ENCODE results near the gene FBXW8. TPM values are rescaled to one million over a fixed set of nuclear protein-coding genes. Genes with fewer than 3 reads are reported as not detected.

The FBXW8 gene
- total and polyA plus RNA-seq, 2 donors (not counting 1 experiment from before 2014, with no cell fraction given), result 12.1 to 23.5 TPM

DNA sequence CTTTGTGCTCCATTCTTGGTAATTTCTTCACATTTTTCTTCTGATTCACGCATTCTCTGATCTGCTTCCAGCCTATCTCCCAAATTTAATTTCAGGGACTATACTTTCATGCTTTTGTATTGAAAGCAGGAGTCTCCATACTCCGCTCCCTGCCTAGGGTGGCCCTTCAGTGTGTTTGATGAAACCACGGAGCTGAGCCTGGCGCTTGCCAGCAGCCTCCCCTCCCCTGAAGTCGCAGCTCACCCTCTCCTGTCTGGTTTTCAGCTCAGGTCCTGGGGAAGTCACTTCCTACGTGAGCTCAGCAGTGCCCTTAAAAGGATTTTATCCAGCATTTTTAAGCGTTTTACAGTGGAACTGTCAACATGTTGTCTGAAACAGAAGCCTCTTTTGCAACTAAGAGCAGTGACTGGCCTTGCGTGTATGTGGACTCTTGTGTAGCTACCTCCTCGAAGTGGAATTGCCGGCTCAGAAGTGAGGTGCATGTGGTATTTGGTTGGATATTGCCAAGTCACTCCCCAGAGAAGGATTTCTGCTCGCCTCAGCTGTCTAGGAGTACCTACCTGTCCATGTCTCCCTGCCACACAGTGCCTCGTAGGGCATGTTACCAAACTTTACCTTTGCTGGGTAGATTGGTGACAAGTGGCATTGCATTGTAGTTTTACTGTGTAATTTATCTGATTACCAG lies 109.9 kb downstream of the FBXW8 start:
- H3K4me1 ChIP-seq (ENCODE audit: control insufficient read depth in 2 of 2, insufficient read depth in 2 of 2, low read length in 2 of 2), result peaks cover 0 to 3% of the 10 kb centered on the region in 2 donors
- POLR2A ChIA-PET, result no interaction called here
- H3K9me3 ChIP-seq (ENCODE audit: control extremely low read depth in 1 of 3, control insufficient read depth in 2 of 3, insufficient read depth in 1 of 3, low read length in 2 of 3), result peaks cover 0 to under 1% (median 0%) of the 10 kb centered on the region in 3 donors
- H3K36me3 ChIP-seq (replicated peaks in 1 of 2; ENCODE audit: control extremely low read depth in 1 of 2, control insufficient read depth in 1 of 2, extremely low read depth in 1 of 2, insufficient read depth in 2 of 2, low read length in 1 of 2), result peaks cover 13 to 45% of the 10 kb centered on the region in 2 experiments
- H3K9ac ChIP-seq (ENCODE audit: low read length), result no peak overlapping the region
- no peaks in the 10 kb centered on the region for H3K27me3 Mint-ChIP-seq
- no peaks in the 10 kb centered on the region for H4K20me1 ChIP-seq (ENCODE audit: control insufficient read depth, insufficient read depth, low read length, poor library complexity, severe bottlenecking)
- no peak overlapping the region for H3K4me3 ChIP-seq (ENCODE audit: control extremely low read depth in 1 of 5, extremely low read depth in 1 of 5, insufficient read depth in 1 of 5, low read depth in 2 of 5, low read length in 4 of 5)
- intact Hi-C loops (cut with micrococcal nuclease), result no loop called here
- H3K27ac Mint-ChIP-seq, result no peak overlapping the region
- TF ChIP-seq, protein P1, sequence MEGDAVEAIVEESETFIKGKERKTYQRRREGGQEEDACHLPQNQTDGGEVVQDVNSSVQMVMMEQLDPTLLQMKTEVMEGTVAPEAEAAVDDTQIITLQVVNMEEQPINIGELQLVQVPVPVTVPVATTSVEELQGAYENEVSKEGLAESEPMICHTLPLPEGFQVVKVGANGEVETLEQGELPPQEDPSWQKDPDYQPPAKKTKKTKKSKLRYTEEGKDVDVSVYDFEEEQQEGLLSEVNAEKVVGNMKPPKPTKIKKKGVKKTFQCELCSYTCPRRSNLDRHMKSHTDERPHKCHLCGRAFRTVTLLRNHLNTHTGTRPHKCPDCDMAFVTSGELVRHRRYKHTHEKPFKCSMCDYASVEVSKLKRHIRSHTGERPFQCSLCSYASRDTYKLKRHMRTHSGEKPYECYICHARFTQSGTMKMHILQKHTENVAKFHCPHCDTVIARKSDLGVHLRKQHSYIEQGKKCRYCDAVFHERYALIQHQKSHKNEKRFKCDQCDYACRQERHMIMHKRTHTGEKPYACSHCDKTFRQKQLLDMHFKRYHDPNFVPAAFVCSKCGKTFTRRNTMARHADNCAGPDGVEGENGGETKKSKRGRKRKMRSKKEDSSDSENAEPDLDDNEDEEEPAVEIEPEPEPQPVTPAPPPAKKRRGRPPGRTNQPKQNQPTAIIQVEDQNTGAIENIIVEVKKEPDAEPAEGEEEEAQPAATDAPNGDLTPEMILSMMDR (IDR thresholded peaks at IDR 0.05), result no peak
- no peak for TF ChIP-seq EZH2 (IDR thresholded peaks at IDR 0.05; ENCODE audit: borderline replicate concordance, insufficient read depth, low read depth, low read length, poor library complexity, severe bottlenecking)
- peaks cover 1% of the 10 kb centered on the region for H3K9me3 Mint-ChIP-seq (ENCODE audit: insufficient read depth)
- no peak overlapping the region for H3K27ac ChIP-seq (ENCODE audit: low read length in 2 of 2)
- no peak overlapping the region for H2AFZ ChIP-seq (ENCODE audit: insufficient read depth, low read depth, low read length, poor library complexity, severe bottlenecking)
- no peak overlapping the region for H3K4me3 Mint-ChIP-seq
- CTCF ChIA-PET, result interaction anchor here (7.2 kb wide), 1 partner anchor 99 kb away, joined by 47 read pairs; no protein-coding TSS in a partner anchor
- no peaks in the 10 kb centered on the region for H3K27me3 ChIP-seq (replicated peaks in 1 of 4; ENCODE audit: control extremely low read depth in 1 of 4, control insufficient read depth in 3 of 4, insufficient read depth in 4 of 4, low read length in 3 of 4)
- no peak for DNase-seq
- H3K4me1 Mint-ChIP-seq, result peaks cover 4% of the 10 kb centered on the region
- no peak overlapping the region for H3K4me2 ChIP-seq (replicated peaks; ENCODE audit: low read depth, low read length, poor library complexity, severe bottlenecking)
- ATAC-seq (ENCODE audit: low read depth), result no peak
- 90% methylated on average over 9 of the region's 12 CpGs for WGBS (ENCODE audit: insufficient coverage)
- H3K79me2 ChIP-seq (ENCODE audit: control insufficient read depth, insufficient read depth, low read length), result no peaks in the 10 kb centered on the region

GRCh38 chr12:117022465-117022864 lies 111.7 kb downstream of the FBXW8 start:
- Histone ChIP-seq H3K4me1 (ENCODE audit: control insufficient read depth in 2 of 2, insufficient read depth in 2 of 2, low read length in 2 of 2) (peaks cover 0 to 5% of the 10 kb centered on the region in 2 donors), H3K4me2 (replicated peaks; ENCODE audit: low read depth, low read length, poor library complexity, severe bottlenecking) (no peak overlapping the region), H3K4me3 (ENCODE audit: control extremely low read depth in 1 of 5, extremely low read depth in 1 of 5, insufficient read depth in 1 of 5, low read depth in 2 of 5, low read length in 4 of 5) (no peak overlapping the region), H3K27me3 (replicated peaks in 1 of 4; ENCODE audit: control extremely low read depth in 1 of 4, control insufficient read depth in 3 of 4, insufficient read depth in 4 of 4, low read length in 3 of 4) (no peaks in the 10 kb centered on the region), H3K36me3 (replicated peaks in 1 of 2; ENCODE audit: control extremely low read depth in 1 of 2, control insufficient read depth in 1 of 2, extremely low read depth in 1 of 2, insufficient read depth in 2 of 2, low read length in 1 of 2) (peaks cover 5 to 54% of the 10 kb centered on the region in 2 experiments), H3K9me3 (ENCODE audit: control extremely low read depth in 1 of 3, control insufficient read depth in 2 of 3, insufficient read depth in 1 of 3, low read length in 2 of 3) (peaks cover 0 to 4% (median 0%) of the 10 kb centered on the region in 3 donors), H3K27ac (ENCODE audit: low read length in 2 of 2) (no peak overlapping the region), H3K79me2 (ENCODE audit: control insufficient read depth, insufficient read depth, low read length) (no peaks in the 10 kb centered on the region), H2AFZ (ENCODE audit: insufficient read depth, low read depth, low read length, poor library complexity, severe bottlenecking) (no peak overlapping the region), H3K9ac (ENCODE audit: low read length) (no peak overlapping the region), H4K20me1 (ENCODE audit: control insufficient read depth, insufficient read depth, low read length, poor library complexity, severe bottlenecking) (no peaks in the 10 kb centered on the region)
- ATAC-seq (ENCODE audit: low read depth), result no peak
- ChIA-PET CTCF (interaction anchor here (1.3 to 7.2 kb wide), 2 partner anchors 11 to 97 kb away, joined by 3 to 47 read pairs; no protein-coding TSS in a partner anchor), POLR2A (no interaction called here)
- Mint-ChIP-seq H3K27ac (no peak overlapping the region), H3K4me1 (peaks cover 6% of the 10 kb centered on the region), H3K4me3 (no peak overlapping the region), H3K9me3 (ENCODE audit: insufficient read depth) (no peaks in the 10 kb centered on the region), H3K27me3 (no peaks in the 10 kb centered on the region)
- WGBS (ENCODE audit: insufficient coverage), result 100% methylated on average over 1 of the region's 6 CpGs
- intact Hi-C loops (cut with micrococcal nuclease), result no loop called here
- TF ChIP-seq EZH2 (IDR thresholded peaks at IDR 0.05; ENCODE audit: borderline replicate concordance, insufficient read depth, low read depth, low read length, poor library complexity, severe bottlenecking), result no peak
- TF ChIP-seq, protein P1 (IDR thresholded peaks at IDR 0.05), result no peak
- no peak for DNase-seq
